ENCODE results near the gene XRCC4. TPM values are rescaled to one million over a fixed set of nuclear protein-coding genes. Genes with fewer than 3 reads are reported as not detected.

Gene XRCC4
- total and polyA plus RNA-seq, 2 of the 8 experiments (the other 6 are each of a cell fraction or from before 2014, with no cell fraction given): 3.0 to 8.3 TPM

DNA sequence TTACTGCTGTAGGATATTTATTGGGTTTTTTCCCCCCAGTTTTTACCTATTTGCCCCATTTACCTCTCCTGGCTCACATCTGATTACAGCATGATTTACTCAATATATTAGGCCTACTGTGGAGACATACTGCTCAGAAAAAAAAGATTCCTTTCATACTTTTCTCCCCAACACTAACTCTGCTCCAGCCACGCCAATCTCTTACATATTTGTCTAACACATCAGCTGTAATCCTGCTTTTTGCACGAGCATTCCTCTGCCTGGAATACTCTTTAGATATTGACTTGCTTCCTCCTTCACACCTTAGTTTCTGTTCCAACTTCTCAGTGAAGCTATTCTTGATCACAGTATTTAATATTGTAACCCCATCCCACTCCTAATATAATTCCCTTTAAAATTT, 236.1 kb downstream of the XRCC4 start:
- Histone ChIP-seq H3K4me1 (replicated peaks in 1 of 4; ENCODE audit: control insufficient read depth in 3 of 4, insufficient read depth in 4 of 4, low read length in 3 of 4) (no peaks in the 10 kb centered on the region), H2BK15ac (ENCODE audit: low read length) (no peak overlapping the region), H3K56ac (replicated peaks; ENCODE audit: insufficient read length, low read depth, low read length) (no peak overlapping the region), H3K23ac (ENCODE audit: insufficient read length) (no peak overlapping the region), H3K4me3 (ENCODE audit: extremely low read depth in 1 of 4, insufficient read depth in 2 of 4, low read depth in 3 of 4, low read length in 4 of 4) (no peak overlapping the region), H2BK20ac (ENCODE audit: low read length) (no peak overlapping the region), H2BK5ac (ENCODE audit: low read depth, low read length) (no peak overlapping the region), H4K5ac (ENCODE audit: insufficient read length, low read depth, low read length) (no peak overlapping the region), H3K36me3 (ENCODE audit: control insufficient read depth in 2 of 4, insufficient read depth in 4 of 4, low read length in 3 of 4) (no peaks in the 10 kb centered on the region), H3K4ac (replicated peaks; ENCODE audit: insufficient read length, low read depth, low read length) (no peak overlapping the region), H3K9me3 (ENCODE audit: insufficient read depth in 2 of 2, low read depth in 1 of 2, low read length in 1 of 2) (peaks cover 0 to 3% of the 10 kb centered on the region in 2 experiments; a peak in 1 of 4 replicates), H2AFZ (ENCODE audit: low read length) (no peak overlapping the region), H3K18ac (ENCODE audit: extremely low read depth, low read length) (no peak overlapping the region), H3K4me2 (ENCODE audit: insufficient read depth in 1 of 2, low read depth in 2 of 2, low read length in 2 of 2) (no peak overlapping the region), H4K91ac (replicated peaks; ENCODE audit: insufficient read length, low read length) (no peak overlapping the region), H4K8ac (ENCODE audit: extremely low read depth, insufficient read depth, low read length) (no peak overlapping the region), H3K27me3 (replicated peaks in 1 of 4; ENCODE audit: control insufficient read depth in 3 of 4, extremely low read depth in 1 of 4, insufficient read depth in 3 of 4, low read length in 3 of 4) (no peaks in the 10 kb centered on the region), H3K14ac (ENCODE audit: insufficient read length) (no peak overlapping the region), H3K79me2 (ENCODE audit: control insufficient read depth in 1 of 2, insufficient read depth in 2 of 2, low read length in 2 of 2) (no peaks in the 10 kb centered on the region), H3K23me2 (ENCODE audit: low read depth, low read length) (no peaks in the 10 kb centered on the region), H3K9ac (replicated peaks in 1 of 4; ENCODE audit: extremely low read depth in 1 of 4, low read depth in 3 of 4, low read length in 3 of 4) (no peak overlapping the region), H4K20me1 (replicated peaks in 1 of 2; ENCODE audit: control insufficient read depth in 1 of 2, insufficient read depth in 2 of 2, low read length in 2 of 2) (no peaks in the 10 kb centered on the region), H2BK12ac (ENCODE audit: low read depth, low read length) (no peak overlapping the region), H2BK120ac (replicated peaks; ENCODE audit: low read depth, low read length) (no peak overlapping the region), H3K27ac (ENCODE audit: low read depth, low read length) (no peak overlapping the region), H2AK5ac (ENCODE audit: low read depth, low read length) (no peak overlapping the region), H3K79me1 (ENCODE audit: low read depth, low read length) (no peaks in the 10 kb centered on the region)
- ChIA-PET POLR2A (ENCODE audit: partially characterized antibody) (no interaction called here), CTCF (ENCODE audit: partially characterized antibody) (no interaction called here)
- 92% methylated on average over 2 of the region's 2 CpGs; no CpG with 5 or more reads in 1 of the 2 experiments for WGBS, 2 experiments (ENCODE audit: extremely low coverage in 1 of 2, insufficient coverage in 1 of 2, insufficient read length in 1 of 2, insufficient replicate concordance in 2 of 2, low coverage in 1 of 2, low lambda C conversion rate in 2 of 2, missing lambda C conversion rate in 1 of 2)
- FAIRE-seq: no peak
- no peak for DNase-seq (ENCODE audit: low read depth in 1 of 2, low spot score in 2 of 2)
- TF ChIP-seq EZH2 (IDR thresholded peaks at IDR 0.05; ENCODE audit: low read depth, low read length, severe bottlenecking) (no peak), YY1 (IDR thresholded peaks at IDR 0.05; ENCODE audit: low read depth, low read length) (no peak), SUZ12 (IDR thresholded peaks at IDR 0.05; ENCODE audit: low read length) (no peak), RBBP5 (IDR thresholded peaks at IDR 0.05; ENCODE audit: borderline replicate concordance, low read depth, low read length) (no peak), TCF12 (IDR thresholded peaks at IDR 0.05; ENCODE audit: low read depth, low read length) (no peak), HDAC2 (IDR thresholded peaks at IDR 0.05; ENCODE audit: borderline replicate concordance in 1 of 2, low read depth in 2 of 2, low read length in 2 of 2) (no peak), BCL11A (IDR thresholded peaks at IDR 0.05; ENCODE audit: low read depth in 2 of 2, low read length in 2 of 2) (no peak), RNF2 (IDR thresholded peaks at IDR 0.05; ENCODE audit: borderline replicate concordance, low read depth, low read length, missing control alignments, poor library complexity, severe bottlenecking) (no peak), CHD2 (IDR thresholded peaks at IDR 0.05; ENCODE audit: low read length) (no peak), JUND (IDR thresholded peaks at IDR 0.05; ENCODE audit: low read length) (no peak), CBX5 (IDR thresholded peaks at IDR 0.05; ENCODE audit: low read depth, low read length) (no peak)
- TF ChIP-seq, protein P1, sequence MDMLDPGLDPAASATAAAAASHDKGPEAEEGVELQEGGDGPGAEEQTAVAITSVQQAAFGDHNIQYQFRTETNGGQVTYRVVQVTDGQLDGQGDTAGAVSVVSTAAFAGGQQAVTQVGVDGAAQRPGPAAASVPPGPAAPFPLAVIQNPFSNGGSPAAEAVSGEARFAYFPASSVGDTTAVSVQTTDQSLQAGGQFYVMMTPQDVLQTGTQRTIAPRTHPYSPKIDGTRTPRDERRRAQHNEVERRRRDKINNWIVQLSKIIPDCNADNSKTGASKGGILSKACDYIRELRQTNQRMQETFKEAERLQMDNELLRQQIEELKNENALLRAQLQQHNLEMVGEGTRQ (IDR thresholded peaks at IDR 0.05; ENCODE audit: low read length): no peak
- TF ChIP-seq, protein P2, sequence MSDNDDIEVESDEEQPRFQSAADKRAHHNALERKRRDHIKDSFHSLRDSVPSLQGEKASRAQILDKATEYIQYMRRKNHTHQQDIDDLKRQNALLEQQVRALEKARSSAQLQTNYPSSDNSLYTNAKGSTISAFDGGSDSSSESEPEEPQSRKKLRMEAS (IDR thresholded peaks at IDR 0.05): no peak
